ENCODE measurements around the gene DHX15.

DHX15 gene

DNA sequence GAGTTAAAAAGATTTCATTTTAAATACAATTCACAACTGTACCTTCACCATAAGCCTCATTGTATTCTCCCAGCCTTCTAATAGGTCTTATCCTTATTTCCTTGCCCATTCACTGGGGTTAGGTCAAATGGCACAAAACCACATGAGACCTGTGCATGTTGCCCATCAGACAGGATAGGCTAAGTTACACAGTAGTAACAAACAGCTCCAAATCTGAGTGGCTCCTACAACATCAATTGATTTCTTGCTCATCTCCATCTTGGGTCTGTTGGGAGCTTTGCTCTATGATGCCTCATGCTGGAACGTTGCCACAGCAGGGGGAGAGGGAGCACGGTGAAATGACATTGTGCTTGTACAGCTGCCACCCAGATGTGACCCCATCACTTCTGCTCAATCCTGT, 70.6 kb downstream of the DHX15 start:
- Histone ChIP-seq H3K9ac (ENCODE audit: low read depth, low read length, poor library complexity, severe bottlenecking) (no peak overlapping the region), H4K20me1 (ENCODE audit: insufficient read depth, low read length, poor library complexity, severe bottlenecking) (no peaks in the 10 kb centered on the region), H3K36me3 (ENCODE audit: insufficient read depth, low read length) (no peaks in the 10 kb centered on the region), H3K4me1 (ENCODE audit: insufficient read depth, low read length, poor library complexity, severe bottlenecking) (no peaks in the 10 kb centered on the region), H2AFZ (ENCODE audit: low read length) (no peak overlapping the region), H3K4me3 (ENCODE audit: low read length, poor library complexity, severe bottlenecking) (no peak overlapping the region), H3F3A (ENCODE audit: low read depth) (no peaks in the 10 kb centered on the region), H3K27me3 (ENCODE audit: insufficient read depth, low read length, poor library complexity, severe bottlenecking) (no peaks in the 10 kb centered on the region), H3K9me3 (ENCODE audit: insufficient read depth, low read depth, low read length) (no peaks in the 10 kb centered on the region), H3K4me2 (ENCODE audit: low read depth, low read length, poor library complexity, severe bottlenecking) (no peak overlapping the region), H3K9me2 (replicated peaks; ENCODE audit: low read depth, low read length) (no peaks in the 10 kb centered on the region), H3K79me2 (ENCODE audit: insufficient read depth, low read length) (no peaks in the 10 kb centered on the region)
- TF ChIP-seq, protein P1, sequence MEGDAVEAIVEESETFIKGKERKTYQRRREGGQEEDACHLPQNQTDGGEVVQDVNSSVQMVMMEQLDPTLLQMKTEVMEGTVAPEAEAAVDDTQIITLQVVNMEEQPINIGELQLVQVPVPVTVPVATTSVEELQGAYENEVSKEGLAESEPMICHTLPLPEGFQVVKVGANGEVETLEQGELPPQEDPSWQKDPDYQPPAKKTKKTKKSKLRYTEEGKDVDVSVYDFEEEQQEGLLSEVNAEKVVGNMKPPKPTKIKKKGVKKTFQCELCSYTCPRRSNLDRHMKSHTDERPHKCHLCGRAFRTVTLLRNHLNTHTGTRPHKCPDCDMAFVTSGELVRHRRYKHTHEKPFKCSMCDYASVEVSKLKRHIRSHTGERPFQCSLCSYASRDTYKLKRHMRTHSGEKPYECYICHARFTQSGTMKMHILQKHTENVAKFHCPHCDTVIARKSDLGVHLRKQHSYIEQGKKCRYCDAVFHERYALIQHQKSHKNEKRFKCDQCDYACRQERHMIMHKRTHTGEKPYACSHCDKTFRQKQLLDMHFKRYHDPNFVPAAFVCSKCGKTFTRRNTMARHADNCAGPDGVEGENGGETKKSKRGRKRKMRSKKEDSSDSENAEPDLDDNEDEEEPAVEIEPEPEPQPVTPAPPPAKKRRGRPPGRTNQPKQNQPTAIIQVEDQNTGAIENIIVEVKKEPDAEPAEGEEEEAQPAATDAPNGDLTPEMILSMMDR (conservative IDR thresholded peaks at IDR 0.05; ENCODE audit: low read length) = no peak
- no peak for TF ChIP-seq EZH2phosphoT487 (IDR thresholded peaks at IDR 0.05; ENCODE audit: borderline replicate concordance)

DNA sequence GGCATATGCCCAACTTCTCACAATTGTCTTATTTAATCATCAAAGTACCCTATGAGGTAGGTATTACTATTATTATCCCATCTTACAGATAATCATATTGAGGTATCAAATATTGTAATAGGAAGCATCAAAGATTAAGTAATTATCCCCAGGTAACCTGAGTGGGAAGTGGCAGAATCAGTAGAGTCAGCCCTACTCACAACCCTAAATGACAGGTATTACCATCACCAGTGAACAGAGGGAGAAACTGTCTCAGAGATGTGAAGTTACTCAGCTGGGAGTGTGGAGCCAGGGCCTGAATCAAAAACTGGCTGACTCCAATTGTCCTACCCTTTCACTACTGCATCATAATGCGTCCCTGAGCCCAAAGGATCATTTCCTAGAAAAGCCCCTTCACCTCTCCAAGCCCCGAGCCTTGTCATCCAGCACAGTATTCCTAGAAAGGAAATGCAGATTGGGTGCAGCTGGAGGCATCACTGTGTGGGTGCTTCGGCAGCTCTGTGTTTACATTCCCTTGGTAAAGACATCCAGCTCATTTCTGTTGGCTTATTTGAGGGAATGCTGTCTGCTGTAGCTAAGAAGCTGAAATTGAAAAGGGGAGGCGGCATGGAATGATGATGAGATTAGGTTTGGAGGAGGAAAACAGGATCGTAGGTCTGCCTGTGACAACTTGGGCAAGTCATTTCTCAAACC, 72.8 kb downstream of the DHX15 start:
- Histone ChIP-seq H3K4me3 (ENCODE audit: low read length, poor library complexity, severe bottlenecking) (no peak overlapping the region), H3K4me1 (ENCODE audit: insufficient read depth, low read length, poor library complexity, severe bottlenecking) (no peaks in the 10 kb centered on the region)
- TF ChIP-seq, protein P1 (conservative IDR thresholded peaks at IDR 0.05; ENCODE audit: low read length) = no peak
- TF ChIP-seq EZH2phosphoT487 (IDR thresholded peaks at IDR 0.05; ENCODE audit: borderline replicate concordance) = no peak

DNA sequence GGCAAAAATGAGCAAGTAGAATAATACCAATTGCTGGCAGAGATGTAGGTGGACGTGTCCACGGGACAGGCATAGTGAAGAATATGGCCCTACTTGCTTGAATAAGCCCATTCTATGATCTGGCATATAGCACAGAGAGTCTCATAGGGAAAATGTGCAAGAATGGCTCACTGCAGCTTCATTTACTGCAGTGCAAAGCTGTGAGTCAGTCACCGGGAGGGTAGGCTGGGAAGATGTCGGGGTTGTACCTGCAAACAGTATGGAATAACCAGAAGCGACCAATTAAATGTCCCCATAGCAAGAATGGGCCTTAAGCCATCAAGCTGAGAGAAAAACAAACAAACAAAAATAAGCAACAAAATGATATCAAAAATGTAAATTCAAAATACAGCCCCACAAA, 74.3 kb downstream of the DHX15 start:
- no peak overlapping the region for H3K9ac ChIP-seq (ENCODE audit: low read depth, low read length, poor library complexity, severe bottlenecking)
- H4K20me1 ChIP-seq (ENCODE audit: insufficient read depth, low read length, poor library complexity, severe bottlenecking) = no peaks in the 10 kb centered on the region
- H3K4me1 ChIP-seq (ENCODE audit: insufficient read depth, low read length, poor library complexity, severe bottlenecking) = no peaks in the 10 kb centered on the region
- TF ChIP-seq, protein P1 (conservative IDR thresholded peaks at IDR 0.05; ENCODE audit: low read length) = no peak
- no peak for TF ChIP-seq EZH2phosphoT487 (IDR thresholded peaks at IDR 0.05; ENCODE audit: borderline replicate concordance)
- H3K9me3 ChIP-seq (ENCODE audit: insufficient read depth, low read depth, low read length) = no peaks in the 10 kb centered on the region
- H3F3A ChIP-seq (ENCODE audit: low read depth) = no peaks in the 10 kb centered on the region
- no peak overlapping the region for H2AFZ ChIP-seq (ENCODE audit: low read length)
- H3K27me3 ChIP-seq (ENCODE audit: insufficient read depth, low read length, poor library complexity, severe bottlenecking) = no peaks in the 10 kb centered on the region
- H3K4me2 ChIP-seq (ENCODE audit: low read depth, low read length, poor library complexity, severe bottlenecking) = no peak overlapping the region
- no peaks in the 10 kb centered on the region for H3K79me2 ChIP-seq (ENCODE audit: insufficient read depth, low read length)
- no peaks in the 10 kb centered on the region for H3K9me2 ChIP-seq (replicated peaks; ENCODE audit: low read depth, low read length)
- H3K4me3 ChIP-seq (ENCODE audit: low read length, poor library complexity, severe bottlenecking) = no peak overlapping the region
- no peaks in the 10 kb centered on the region for H3K36me3 ChIP-seq (ENCODE audit: insufficient read depth, low read length)

More for the DNA sequence above, 72.8 kb downstream of the DHX15 start:
- H2AFZ ChIP-seq (ENCODE audit: low read length) = no peak overlapping the region
- H3K36me3 ChIP-seq (ENCODE audit: insufficient read depth, low read length) = no peaks in the 10 kb centered on the region
- no peaks in the 10 kb centered on the region for H3K27me3 ChIP-seq (ENCODE audit: insufficient read depth, low read length, poor library complexity, severe bottlenecking)
- H3K4me2 ChIP-seq (ENCODE audit: low read depth, low read length, poor library complexity, severe bottlenecking) = no peak overlapping the region
- no peaks in the 10 kb centered on the region for H3K9me3 ChIP-seq (ENCODE audit: insufficient read depth, low read depth, low read length)
- no peaks in the 10 kb centered on the region for H3K9me2 ChIP-seq (replicated peaks; ENCODE audit: low read depth, low read length)
- no peak overlapping the region for H3K9ac ChIP-seq (ENCODE audit: low read depth, low read length, poor library complexity, severe bottlenecking)
- no peaks in the 10 kb centered on the region for H3K79me2 ChIP-seq (ENCODE audit: insufficient read depth, low read length)
- H3F3A ChIP-seq (ENCODE audit: low read depth) = no peaks in the 10 kb centered on the region
- no peaks in the 10 kb centered on the region for H4K20me1 ChIP-seq (ENCODE audit: insufficient read depth, low read length, poor library complexity, severe bottlenecking)

Data from Loucy (cell line).